ENCODE data around the gene ARPP21. TPM values are rescaled to one million over a fixed set of nuclear protein-coding genes. Genes with fewer than 3 reads are reported as not detected.
A peak's percentile ranks its signal among the peaks of the same experiment; 100 is the strongest.

Gene ARPP21
- total RNA-seq, 1 donor from 2014 or later = 0.62 TPM

DNA sequence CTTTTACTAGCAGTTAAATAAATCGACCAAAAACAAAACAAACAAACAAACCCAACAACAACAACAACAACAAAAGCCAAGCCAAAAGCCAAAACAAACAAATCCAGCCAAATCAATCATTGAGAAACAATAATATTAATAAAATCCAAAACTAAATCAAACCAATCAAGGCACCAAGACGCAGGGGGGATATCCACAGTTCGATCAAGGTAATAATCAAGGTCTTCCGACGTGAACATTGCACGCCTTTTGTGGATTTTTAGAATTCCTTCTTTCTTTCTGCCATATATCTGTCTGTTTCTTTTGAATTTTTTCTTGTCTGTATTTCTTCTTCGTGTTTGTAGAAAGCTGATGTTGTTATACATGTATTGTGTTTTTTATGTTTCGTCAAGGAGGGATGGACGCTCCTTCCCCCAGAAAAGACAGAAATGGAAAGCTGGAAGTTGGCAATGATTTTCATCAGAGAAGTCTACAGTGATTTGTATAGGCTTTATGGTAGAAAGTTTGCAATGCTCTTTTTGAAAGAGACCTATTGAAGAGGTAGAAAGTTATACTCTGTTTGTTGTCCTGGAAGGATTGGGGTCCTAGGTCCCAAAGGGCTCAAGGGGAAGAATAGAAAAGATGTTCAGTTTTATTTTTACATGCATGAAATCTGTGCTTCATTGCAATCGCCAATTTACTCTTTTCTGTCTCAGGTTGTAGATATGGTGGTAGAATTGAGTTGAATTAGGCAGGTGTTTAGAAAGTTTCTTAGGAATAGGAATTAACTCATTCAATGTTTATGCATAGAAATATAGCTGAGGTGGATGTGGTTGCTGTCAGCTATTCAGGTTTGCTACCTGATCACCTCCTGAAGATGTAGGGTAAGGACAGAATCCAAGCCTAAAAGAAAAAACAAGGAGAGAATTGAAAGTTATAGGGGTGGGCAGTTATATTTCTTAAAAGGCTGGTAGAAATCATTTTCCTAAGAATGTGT, 1.2 kb downstream of the ARPP21 start:
- DNase-seq (ENCODE audit: low spot score) (no peak), ATAC-seq (no peak)
- intact Hi-C loops (cut with DNase I) = no loop called here

DNA sequence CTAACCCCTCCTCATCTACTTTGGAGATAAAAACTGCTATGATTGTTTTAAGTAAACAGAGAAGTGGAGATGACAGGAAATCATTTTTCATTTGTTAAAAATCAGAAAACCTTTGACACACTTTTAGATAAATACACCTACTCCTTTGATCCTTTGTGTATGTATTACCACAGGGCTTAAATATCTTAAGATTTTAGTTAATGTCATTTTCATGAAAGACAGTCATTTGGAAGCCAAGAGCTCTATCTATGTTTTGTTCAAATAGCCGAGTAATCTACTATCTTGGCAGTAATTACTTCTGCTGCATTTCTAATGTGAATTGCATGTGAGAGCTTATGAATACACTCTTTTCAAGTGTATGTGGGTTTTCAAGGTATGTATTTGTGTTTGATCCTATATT, 2.0 kb downstream of the ARPP21 start:
- DNase-seq (ENCODE audit: low spot score) (no peak), ATAC-seq (no peak)
- intact Hi-C loops (cut with DNase I) = no loop called here

DNA sequence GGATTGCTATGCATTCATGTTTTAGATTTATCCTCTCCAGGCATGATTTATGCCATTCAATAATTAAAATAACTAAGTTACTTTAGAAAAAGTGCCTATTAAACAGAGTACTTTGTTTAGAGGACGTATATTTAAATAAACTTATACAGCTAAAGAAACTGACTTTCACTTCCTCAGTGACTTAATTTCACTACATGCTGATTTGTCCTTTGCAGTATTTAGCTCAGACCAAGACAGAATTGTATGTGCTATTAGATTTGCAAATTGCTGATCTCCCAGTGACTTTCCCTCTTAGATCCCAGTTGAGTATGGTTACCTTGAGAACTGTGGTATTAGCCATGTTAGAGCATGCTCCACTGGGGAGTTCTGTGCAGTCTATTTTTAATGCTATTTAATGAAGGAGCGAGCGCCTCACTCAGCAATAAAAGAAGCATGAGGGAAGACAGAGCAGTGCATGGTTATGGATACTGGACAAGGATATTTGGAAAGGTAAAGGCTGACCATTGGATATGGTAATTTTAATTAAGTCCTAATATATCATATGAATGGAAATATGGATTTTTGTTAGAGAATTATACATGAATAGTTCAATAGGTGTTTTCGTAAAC, 2.7 kb downstream of the ARPP21 start:
- no peak for ATAC-seq
- intact Hi-C loops (cut with DNase I) = no loop called here
- DNase-seq (ENCODE audit: low spot score) = no peak

DNA sequence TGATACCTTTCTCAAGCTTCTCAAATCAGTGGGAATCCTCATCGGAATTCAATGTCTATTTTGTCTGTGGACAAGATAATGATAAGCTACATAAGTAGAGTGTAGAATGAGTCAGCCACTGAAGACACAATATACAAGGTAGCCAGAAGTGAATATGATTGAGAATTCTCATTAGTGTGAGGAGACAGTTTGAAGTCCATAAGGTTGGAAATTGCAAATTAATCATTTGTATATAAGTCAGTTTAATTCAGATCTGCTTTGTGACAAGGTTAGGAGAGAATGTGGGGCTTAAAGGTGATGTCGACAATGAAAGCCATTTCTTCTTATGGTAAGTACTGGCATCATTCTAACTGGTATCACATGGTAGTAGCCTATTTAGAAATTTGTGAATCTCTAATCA, 4.2 kb downstream of the ARPP21 start:
- no peak for DNase-seq (ENCODE audit: low spot score)
- intact Hi-C loops (cut with DNase I) = no loop called here
- no peak for ATAC-seq

DNA sequence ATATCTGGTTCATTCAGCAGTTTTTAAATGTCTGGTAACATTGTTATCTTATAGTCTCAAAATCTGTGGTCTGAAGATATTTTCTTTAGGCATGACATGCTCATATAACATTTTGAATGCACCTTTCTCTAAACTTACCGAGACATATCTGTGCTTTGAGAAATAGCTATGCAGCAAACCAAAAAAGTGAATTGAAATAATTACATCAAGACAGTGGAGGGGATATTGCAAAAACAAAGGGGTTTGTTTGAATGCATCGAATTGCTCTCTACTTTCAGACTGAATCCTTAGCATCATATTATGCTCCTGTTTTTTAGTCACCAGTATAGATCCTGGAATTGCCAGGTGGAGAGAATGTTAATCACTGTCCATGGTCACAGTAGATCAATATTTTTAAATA, 5.1 kb downstream of the ARPP21 start:
- no peak for DNase-seq (ENCODE audit: low spot score)
- intact Hi-C loops (cut with DNase I) = no loop called here
- no peak for ATAC-seq

DNA sequence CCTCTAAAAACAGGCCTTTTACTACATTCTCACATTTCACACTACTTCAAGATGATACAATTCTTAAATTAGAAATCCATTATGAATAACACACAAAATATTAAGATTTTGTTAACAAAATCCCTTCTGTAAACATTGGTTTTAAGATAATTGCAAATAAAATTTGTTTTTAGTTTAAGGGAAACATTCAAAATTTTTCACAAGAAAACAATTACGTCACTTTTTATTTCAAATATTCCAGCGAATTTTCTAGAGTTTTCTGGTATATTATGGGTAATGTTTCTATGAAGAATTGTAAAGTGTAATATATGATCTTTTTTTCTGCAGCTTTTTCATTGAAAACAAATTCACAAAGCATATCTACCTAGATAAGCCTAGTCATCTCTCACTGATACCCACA, 5.9 kb downstream of the ARPP21 start:
- DNase-seq (ENCODE audit: low spot score) = no peak
- intact Hi-C loops (cut with DNase I) = no loop called here
- ATAC-seq = no peak

DNA sequence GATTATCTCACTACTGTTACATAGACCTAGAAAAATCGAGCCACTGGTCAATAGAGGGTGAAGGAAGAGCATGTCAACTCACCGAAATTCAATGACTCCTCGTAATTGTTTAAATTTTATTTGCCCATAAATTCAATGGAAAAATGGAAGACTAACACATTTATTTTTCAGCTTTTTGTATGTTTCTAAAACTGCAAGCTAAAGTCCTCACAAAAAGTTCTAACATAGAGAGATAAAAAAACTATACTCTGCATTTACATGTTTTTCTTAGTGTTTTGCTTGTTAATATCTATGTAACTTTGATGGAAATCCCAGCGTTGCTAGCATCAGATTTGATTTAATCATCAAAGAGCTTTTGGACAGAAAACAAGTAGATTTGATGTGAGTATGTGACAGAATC, 6.8 kb downstream of the ARPP21 start:
- intact Hi-C loops (cut with DNase I) = no loop called here
- no peak for DNase-seq (ENCODE audit: low spot score)
- no peak for ATAC-seq

DNA sequence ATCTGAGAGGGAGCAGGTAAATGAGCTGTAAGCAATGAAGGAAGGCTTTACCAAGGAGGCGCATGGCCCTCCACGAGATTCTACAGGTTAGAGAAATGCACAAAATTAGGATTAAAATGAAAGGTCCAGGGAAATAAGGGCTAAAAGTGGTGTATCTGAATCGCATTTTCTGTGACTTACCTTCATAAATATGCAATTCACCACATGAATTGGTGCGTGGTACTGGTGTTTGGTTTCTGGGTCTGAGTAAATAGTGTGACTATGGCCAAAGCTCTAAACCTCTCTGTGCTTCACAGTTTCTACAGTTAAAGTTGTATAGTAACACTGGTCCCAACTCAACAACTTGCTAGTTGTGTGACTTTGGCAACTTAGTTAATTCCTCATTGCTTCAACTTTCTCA, 8.1 kb downstream of the ARPP21 start:
- ATAC-seq (no peak), DNase-seq (ENCODE audit: low spot score) (no peak)
- intact Hi-C loops (cut with DNase I) = no loop called here

DNA sequence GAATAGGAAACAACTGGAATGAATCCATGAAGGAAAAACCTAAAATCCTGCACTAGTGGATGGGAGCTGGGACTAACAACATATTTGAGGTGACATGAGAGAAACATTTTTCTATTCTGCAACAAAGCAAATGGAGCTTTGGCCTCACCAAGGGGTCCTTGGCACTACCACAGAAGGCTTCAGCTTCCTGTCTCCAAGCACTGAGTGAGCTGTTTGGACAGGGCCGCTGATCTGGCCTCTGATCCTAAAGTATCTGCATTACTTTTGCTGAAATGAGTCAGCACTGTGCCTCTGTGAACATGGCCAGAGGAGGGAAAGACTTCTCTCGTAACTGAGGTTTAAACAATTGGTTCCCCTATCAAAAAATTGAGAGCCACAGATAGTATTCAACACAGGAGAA, 9.0 kb downstream of the ARPP21 start:
- ATAC-seq (no peak), DNase-seq (ENCODE audit: low spot score) (no peak)
- intact Hi-C loops (cut with DNase I) = no loop called here

DNA sequence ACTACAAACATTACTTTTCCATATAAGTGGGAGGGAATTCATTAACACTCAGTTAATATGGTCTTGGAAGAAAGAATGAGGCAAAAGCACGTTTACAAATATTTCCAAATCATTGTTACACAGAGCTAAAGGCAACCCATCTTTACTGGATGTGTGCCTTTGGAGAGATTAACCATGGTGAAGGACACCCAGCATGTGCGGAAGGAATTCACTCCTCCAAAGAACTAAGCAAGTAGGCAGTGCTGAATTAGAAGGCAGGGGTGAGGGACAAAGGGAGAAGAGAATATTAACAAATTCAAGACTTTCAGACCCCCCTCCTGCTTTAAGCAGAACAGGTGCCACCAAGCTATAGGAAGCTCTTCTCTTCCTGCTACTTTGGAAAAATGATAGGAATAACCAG, 10.1 kb downstream of the ARPP21 start:
- no peak for ATAC-seq
- intact Hi-C loops (cut with DNase I) = no loop called here
- DNase-seq (ENCODE audit: low spot score) = no peak

DNA sequence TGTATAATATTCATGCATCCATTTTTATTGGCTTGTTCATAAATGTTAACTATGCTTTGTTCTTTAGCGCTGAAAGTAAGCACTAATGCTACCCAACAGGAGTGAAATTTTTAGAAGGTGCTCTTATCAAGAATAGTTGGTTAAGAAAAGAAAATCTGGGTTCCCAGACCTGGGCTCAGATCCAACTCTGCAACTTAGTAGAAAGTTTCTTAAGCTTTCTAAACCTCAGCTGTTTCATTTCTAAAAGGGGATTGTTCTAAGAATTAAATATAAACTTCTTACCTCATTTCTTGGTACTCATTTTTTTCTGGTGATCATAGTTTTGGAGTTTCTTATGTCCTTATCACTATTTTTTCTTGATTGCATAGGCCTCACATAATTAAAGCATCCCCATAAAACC, 12.1 kb downstream of the ARPP21 start:
- DNase-seq (ENCODE audit: low spot score) (no peak), ATAC-seq (no peak)
- intact Hi-C loops (cut with DNase I) = no loop called here

DNA sequence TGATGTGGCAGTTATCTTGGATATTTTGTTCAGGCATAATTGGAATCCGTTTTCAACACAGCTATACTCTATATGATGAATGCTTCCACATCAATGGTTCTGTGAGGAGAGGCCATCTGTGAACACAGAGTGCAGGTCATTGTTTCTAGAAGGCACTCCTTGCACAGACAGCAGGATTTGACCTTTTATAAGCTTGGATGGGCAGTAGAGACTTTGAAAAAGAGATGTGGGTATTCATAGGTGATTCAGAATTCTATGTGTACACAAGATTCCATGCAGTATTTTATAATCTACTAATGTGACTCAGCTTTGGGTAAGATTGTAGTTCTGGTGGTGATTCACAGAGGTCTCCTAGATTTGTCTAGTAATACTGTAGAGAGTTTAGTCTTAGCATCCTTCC, 12.5 kb downstream of the ARPP21 start:
- intact Hi-C loops (cut with DNase I) = no loop called here
- ATAC-seq (no peak), DNase-seq (ENCODE audit: low spot score) (no peak)

DNA sequence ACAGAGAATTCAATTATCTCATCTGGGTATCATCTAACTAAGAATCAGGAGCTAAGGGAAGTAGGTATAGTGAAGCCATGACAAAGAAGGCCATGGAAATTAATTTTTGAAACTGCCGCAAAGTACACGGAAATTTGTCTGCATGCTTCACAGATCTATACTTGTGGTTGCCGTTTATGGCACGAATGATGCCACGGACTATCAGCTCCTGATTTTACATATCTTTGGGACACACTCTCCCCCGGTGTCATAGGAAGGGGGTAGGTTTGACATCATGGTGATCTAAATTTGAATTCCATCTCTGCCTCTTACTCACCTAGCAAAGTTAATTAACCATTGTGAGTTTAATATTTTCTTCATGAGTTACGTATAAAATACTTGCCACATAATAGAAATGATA, 14.0 kb downstream of the ARPP21 start:
- intact Hi-C loops (cut with DNase I) = no loop called here
- DNase-seq (ENCODE audit: low spot score) = no peak
- no peak for ATAC-seq

DNA sequence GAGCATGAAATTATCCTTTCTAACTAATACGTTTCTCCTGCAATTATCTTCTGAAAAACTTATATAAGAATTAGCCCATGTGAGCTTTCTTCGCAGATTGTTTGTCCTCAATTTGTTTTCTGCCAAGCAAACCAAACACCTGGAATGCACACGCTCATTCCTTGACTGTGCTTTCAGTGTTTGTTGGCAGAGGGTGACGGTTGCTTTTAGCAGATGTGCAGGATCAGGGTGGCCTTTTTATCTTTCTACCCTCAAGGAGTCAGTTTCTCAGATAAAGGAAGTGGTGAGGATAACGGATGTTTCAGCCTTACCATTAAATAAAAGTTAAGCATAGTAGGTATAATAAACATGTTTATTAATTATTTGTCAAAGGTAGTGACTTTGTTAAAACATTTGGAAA, 15.2 kb downstream of the ARPP21 start:
- ATAC-seq (no peak), DNase-seq (ENCODE audit: low spot score) (no peak)
- intact Hi-C loops (cut with DNase I) = no loop called here

DNA sequence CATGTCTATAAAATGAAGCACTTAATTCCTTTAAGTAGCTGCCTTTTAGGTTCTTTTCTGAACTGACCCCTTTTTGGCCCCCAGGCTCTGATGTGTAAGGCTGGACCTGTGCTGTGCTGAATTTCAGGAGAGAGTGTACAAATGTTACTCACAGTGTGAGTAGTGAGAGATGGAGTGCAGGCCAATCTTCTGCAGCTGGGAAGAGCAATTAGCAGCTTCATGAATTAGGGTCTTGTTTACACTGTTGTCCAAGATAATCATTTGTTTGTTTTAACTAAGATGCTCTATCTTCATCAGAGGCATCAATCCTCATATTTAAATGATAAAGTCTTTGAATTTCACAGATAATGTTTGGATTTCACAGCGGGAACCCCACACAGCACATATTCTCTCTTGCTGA, 19.4 kb downstream of the ARPP21 start:
- no peak for ATAC-seq
- intact Hi-C loops (cut with DNase I) = no loop called here
- no peak for DNase-seq (ENCODE audit: low spot score)

DNA sequence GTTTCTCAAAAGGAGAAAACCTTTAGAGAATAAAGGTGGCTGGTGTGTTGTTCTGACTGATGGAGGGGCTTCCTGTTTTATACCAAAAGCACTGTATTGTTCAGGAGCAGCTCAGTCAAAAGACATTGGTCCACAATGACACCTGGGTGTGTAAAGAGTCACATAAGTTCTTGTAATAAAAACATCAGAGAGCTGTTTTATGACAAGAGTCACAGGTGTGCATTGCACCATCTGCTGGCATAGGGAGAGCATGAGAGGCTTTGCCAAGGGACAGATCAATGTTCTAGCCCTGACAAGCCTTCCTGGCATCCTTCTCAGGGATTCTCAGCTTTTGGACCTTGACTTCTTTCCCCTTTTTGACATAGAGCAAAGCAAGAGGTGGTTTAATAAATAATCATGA, 20.4 kb downstream of the ARPP21 start:
- DNase-seq (ENCODE audit: low spot score) (no peak), ATAC-seq (no peak)
- intact Hi-C loops (cut with DNase I) = loop anchor here (1.0 kb wide), 1 partner anchor 24 kb away; no protein-coding TSS in a partner anchor

DNA sequence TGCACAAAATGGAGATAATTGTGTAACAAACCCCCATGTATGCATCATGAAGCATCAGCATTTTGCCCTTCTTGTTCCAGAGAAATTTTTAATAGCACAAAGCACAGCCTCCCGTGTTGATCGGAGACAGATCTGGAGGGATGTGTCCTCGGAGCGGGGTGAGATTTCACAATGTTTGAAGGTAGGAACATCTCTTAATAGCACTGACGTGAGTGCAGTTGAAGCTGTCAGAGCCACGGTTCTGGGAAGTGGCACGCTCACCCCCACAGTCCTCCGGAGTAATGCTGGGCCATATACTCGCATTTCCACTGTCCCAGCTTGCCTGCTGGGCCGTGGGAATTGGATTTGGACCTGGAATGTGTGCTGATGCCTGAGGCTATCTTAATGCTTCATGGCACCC, 24.1 kb downstream of the ARPP21 start:
- ATAC-seq = no peak
- no peak for DNase-seq (ENCODE audit: low spot score)
- intact Hi-C loops (cut with DNase I) = no loop called here

DNA sequence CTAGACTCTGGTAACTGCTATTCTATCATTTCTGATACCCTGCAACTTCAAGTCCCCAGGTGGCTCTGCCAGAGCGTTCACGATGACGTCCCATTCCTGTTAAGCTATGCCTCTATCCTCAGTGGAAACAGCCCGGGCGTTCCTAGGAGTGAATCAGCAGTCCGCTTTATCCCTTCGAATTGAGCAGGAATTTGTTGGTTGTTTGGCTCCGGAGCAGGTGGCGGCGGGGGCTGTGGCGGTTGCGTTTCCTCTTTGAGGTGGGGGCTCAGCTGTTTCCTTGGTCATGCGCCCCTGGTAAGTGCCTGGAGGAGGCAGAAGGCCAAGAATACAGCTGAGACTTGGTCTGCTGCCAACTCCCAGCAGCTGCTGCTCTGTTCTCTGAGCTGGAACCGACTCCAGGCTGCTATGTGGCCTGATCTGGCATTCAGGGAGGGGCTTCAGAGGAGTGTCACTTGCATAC, 25.2 kb downstream of the ARPP21 start:
- peak; percentile 65 for ATAC-seq
- peak; percentile 61 for DNase-seq (ENCODE audit: low spot score)
- intact Hi-C loops (cut with DNase I) = no loop called here

DNA sequence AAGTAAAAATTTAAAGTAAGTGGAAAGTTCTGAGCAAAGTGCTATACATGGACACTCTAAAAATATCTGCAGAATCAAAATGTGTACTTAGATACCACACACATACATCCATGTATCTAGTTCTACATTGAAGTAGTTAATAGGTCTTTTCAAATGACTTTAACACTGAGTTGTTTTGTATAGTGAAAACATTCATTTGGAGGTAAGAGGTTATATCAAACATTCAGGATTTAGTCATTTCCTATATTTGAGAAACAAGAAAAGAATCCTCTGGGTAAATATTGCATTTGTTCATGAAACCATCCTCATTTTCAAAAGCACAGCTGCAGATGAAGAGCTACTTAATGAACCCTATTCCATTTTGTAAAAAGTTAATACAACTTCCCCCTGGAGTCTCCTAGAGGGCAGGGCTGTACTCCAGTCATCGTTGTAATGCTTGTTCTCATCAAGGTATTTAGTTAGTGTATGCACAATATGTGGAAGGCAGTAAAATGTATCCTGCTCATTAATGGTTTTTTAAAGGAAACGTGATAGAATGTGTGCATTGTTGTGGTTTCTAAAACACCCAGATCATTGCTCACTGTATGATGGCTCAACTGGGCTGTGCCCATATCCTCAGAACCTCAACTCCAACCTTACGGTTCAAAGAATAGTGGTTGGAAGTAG, 26.2 kb downstream of the ARPP21 start:
- DNase-seq (ENCODE audit: low spot score) = no peak

DNA sequence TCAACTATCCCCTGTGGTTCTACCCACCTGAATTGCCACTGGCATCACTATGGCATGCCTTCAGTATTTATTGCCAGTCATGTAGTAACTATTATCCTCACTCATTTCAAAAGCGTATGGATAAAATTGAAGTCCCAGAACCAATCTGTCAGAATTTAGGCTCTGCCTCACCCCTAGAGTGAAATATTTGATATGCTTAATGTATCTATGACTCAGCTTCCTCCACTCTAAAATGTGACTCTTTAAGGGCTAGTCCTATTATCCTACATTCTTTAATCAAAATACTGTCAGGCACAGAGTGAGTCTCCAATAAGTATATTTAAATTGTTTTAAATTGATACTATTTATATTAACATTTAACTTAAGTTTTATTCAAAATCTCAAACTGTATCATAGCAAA, 27.6 kb downstream of the ARPP21 start:
- ATAC-seq (no peak), DNase-seq (ENCODE audit: low spot score) (no peak)
- intact Hi-C loops (cut with DNase I) = no loop called here

More for the DNA sequence above, 26.2 kb downstream of the ARPP21 start:
- intact Hi-C loops (cut with DNase I) = no loop called here
- ATAC-seq = no peak
